Islet precursor cell (in vitro differentiated cells): ENCODE results near the gene TSSK3.

Experiments
- DNase-seq: peaks from one replicate; pipeline ENCODE4 v3.0.0-alpha.2; 2018

Gene TSSK3

GRCh38 chr1:32405672-32406467 lies 43.5 kb downstream of the TSSK3 start:
- DNase-seq = no peak

GRCh38 chr1:32406629-32407111 lies 44.3 kb downstream of the TSSK3 start:
- DNase-seq = no peak

GRCh38 chr1:32411261-32411660 lies 48.9 kb downstream of the TSSK3 start:
- DNase-seq = no peak

- DNase-seq = peak; percentile 71
Observed at GRCh38 chr1:32413507-32414185, 51.3 kb downstream of the TSSK3 start.
